Measurements from ENCODE around the gene RNF212.
"Not testable (repeated sequence)": the region's sequence is repeated elsewhere in the genome, so short reads cannot be mapped to it uniquely, and the experiment has no call there.

- not testable (repeated sequence) for TF ChIP-seq CTCF (conservative IDR thresholded peaks at IDR 0.05; ENCODE audit: low read depth in 2 of 2); POLR2AphosphoS5 (IDR thresholded peaks at IDR 0.05; ENCODE audit: low read depth); ETS1 (IDR thresholded peaks at IDR 0.05); ZNF331 (CRISPR knock-in tag; IDR thresholded peaks at IDR 0.05; ENCODE audit: low read depth); EZH2 (IDR thresholded peaks at IDR 0.05; ENCODE audit: low read depth, unreplicated experiment); EZH2phosphoT487 (IDR thresholded peaks at IDR 0.05; ENCODE audit: unreplicated experiment); JUNB (IDR thresholded peaks at IDR 0.05; ENCODE audit: unreplicated experiment); ZNF462 (CRISPR knock-in tag; IDR thresholded peaks at IDR 0.05); REST (IDR thresholded peaks at IDR 0.05; ENCODE audit: unreplicated experiment); STAT1 (IDR thresholded peaks at IDR 0.05; ENCODE audit: unreplicated experiment)
These were observed 59.5 kb downstream of the RNF212 start for GRCh38 chr4:1053891-1054290.

All from GM23338 (cell line).